NCI-H345 treated with DMSO at 0.1 percent for 48 hours (cell line): Measurements from ENCODE around the gene LRTM2.
"Not testable (repeated sequence)": the region's sequence is repeated elsewhere in the genome, so short reads cannot be mapped to it uniquely, and the experiment has no call there.

ENCODE experiments used
- DNase-seq: peaks from one replicate; lab custom pipeline; 2025; ENCODE audit not compliant: unreplicated experiment; lab: John Stamatoyannopoulos, UW

Gene LRTM2

DNA sequence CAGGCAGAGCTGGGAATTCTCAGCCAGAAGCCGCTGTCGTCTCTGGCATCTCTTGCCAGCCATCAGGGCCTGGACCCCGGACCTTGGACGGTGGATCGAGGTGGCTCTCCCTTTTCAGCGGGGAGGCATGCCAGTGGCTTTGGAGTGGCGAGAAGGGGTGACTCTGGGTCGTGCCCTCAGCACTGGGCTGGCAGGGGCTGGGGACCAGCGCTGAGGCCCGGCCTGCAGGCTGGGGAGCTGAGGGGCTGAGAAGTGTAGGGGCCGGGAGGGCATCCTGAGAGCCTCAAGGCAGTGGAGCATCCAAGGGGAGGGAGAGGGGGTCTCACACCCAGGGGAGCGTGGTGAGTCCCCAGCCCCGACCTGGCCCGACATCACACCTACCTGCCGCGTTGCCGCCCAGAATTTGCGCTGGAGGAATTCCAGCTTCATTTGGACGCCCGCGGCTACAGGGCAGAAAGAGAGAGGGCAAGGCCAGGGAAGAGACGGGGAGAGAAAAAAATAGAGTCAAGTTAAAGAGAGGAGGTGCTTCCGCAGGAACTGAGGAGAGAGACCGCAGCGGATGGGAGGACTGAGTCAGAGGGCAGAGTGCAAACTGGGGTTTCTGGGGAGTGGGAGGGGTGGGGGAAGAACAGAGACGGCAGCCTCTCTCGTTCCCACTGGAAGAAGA, 9.0 kb upstream of the LRTM2 start:
- DNase-seq, result no peak

DNA sequence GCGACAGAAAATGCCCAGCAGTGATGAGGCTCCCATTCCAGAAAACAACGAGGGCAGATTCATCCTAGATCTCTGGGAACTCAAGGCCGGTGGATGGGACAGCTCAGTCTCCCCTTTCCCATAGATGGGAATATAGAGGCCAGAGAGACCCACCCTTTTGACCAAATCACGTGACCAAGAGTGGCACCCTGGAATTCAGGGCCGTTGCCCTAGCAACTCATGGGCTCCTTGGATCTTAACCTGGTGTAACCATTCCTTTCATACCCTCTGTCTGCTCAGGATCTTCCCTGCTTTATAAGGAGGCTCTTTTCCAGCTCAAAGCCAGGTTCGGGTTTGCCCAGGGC, 8.4 kb upstream of the LRTM2 start:
- DNase-seq, result no peak

- no peak for DNase-seq
Observed at GRCh38 chr12:1812650-1813302, 7.6 kb upstream of the LRTM2 start.

- DNase-seq, result no peak
Observed at GRCh38 chr12:1814266-1814665, 6.1 kb upstream of the LRTM2 start.

- no peak for DNase-seq
Observed at GRCh38 chr12:1815108-1815507, 5.3 kb upstream of the LRTM2 start.

- DNase-seq, result no peak
Observed at GRCh38 chr12:1815814-1816729, 4.3 kb upstream of the LRTM2 start.

DNA sequence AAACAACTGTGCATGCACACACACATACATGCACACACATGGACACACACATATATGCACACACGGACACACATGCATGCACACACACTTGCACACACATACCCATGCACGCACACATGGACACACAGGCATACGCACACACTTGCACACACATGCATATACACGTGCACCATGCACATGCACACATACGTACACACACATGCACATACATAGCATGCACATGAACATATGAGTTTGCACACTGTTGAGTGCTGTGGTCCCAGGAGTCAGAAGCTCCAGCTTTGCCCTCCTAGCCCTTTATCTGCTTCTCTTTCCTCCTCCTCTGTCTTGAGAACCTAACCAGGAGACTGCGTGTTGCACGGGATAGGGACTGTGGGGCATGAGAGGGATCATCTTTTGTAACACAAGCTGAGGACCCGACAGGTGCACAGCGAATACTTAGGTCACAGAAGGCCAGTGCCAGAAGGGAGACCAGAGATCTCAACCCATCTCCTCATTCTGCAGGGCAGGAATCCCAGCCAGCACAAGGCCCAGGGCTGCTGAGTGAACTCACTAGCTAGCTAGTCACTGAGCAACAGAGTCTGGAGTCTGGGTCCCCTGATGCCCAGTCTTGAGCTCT, 3.5 kb upstream of the LRTM2 start:
- no peak for DNase-seq

- DNase-seq, result not testable (repeated sequence)
Observed at GRCh38 chr12:1817928-1818327, 2.4 kb upstream of the LRTM2 start.

DNA sequence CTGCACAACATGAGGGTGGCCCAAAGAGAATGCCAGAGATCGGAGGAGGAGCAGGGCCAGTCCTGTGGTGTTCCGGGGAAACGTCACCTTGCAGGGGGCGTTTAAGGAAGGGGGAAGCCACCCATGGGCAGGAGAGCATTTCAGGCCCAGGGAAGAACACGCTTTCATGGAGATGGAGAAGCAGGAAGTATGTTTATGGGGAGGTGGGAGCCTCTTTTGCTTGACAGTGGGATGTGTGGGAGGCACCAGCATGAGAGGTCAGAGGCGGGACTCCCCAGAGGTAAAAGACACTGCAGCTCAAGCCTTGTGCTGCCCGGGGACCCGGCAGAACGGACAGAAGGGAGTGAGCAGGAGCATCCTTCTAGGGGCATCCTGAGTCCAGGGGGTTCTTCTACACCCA, 1.3 kb upstream of the LRTM2 start:
- no peak for DNase-seq

GRCh38 chr12:1819571-1819970, 794 bp upstream of the LRTM2 start:
- no peak for DNase-seq

DNA sequence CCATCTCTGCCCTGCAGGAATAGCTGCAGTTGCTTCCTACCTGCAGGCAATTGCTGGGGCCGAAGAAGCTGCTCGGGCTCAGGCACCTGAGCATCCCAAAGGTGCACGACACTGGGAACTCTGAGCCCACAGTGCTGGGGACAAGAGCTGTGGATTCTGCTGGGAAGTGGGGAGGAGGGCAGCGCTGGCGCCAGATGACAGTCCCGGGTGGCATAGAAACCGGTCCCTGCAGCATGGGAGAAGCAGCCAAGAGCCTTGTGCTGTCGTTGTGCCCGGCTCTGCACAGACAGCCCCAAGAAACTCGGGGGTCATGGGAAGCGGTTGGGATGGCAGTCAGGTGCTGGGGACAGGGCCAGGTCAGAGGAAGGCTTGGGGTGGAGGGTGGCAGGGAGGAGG, 529 bp downstream of the LRTM2 start:
- DNase-seq, result no peak

DNA sequence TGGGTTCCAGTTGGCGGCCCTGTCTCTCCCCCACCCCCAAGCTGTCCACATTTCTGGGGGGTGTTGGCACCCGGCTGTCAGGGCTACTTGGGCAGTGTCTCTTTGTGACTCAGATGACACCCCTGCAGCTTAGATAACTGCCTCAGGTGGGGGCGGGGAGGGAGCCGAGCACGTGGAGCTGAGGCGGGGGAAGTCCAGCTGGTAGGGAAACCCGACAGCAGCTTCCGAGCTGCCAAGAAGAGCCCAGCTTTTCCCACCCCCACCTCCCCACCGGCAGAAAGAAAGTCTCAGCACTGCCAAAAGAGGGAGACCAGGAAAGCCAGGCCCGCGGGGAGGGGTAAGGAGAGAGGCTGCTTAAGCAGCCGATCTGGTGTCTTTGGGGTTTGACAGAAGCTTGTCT, 1.4 kb downstream of the LRTM2 start:
- no peak for DNase-seq

- no peak for DNase-seq
Observed at GRCh38 chr12:1822699-1823098, 2.3 kb downstream of the LRTM2 start.

DNA sequence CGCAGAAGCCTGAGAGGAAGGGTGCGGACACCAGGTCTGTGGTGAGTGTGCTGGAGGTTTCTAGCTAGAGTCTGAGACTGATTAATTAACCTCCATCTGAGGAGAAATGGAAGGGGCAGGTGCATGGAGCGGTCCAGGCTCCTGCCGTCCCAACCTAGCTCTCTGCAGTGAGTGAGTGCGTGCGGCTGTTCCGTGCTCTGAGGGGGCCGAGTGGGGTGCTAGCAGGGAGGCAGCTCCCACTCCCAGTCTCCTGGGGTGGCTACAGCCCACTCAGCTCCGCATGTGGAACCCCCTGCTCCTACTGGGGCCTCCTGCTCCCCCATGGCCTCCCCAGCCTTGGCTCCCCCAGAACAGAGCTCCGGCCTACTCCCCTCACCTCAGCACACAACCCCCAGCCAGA, 2.9 kb downstream of the LRTM2 start:
- DNase-seq, result no peak

- no peak for DNase-seq
Observed at GRCh38 chr12:1825382-1826102, 5.2 kb downstream of the LRTM2 start.

DNA sequence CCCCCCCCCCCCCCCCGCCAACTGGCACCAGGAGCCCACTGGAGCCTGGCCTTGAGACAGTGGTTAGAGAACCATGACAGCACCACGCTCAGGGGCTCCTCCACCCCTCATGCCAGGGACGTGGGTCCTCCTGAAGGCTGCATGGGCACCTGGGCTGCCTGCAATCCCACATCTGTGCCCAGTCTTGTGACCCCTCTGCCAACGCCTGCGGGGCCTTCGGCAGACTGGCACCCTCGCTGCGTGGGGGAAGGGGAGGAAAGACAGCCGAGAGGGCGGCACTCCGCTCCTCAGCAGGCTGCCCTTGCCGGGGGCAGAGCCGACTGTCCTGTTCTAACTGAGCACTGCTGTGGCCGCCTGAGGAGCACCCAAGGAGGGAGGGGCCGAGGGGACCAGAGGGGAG, 6.0 kb downstream of the LRTM2 start:
- DNase-seq, result no peak

DNA sequence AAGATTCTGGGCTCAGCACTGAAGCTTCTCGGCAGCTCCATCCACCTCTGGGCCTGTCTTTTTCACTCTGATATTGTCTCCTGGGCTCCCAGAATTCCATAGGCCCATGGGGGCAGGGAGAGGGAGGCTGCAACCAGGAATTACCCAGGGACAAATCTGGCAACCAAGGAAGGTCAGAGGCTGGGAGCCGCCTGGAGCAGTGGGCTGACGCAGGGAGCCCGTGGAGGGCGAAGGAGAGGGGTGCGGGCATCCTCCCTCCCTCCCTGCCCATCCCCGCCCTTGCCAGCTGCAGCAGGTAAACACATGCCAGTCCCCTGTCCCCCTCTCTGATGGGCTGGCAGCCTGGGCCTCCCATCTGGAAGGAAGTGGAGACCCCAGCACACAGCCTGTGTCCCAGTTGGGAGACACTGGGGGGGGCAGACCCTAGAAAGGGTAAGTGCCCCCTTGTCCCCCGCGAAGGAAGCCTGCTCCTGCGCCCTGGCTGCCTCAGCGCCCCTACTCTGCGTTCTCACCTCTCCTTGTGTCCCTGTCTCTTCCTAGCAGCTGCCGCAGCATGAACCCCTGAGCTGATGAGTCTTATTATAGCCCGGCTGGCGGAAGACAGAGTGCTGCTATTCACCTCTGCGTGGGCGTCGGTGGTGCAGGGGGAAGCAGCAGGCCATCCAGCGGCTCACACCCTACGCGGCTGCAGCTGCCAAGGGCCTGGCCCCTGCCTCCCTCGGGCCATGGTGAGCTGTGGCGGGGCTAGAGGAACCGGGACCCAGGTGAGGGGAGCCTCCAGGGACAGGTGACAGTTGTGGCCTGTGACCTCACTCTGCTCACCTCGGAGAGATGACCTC, 6.7 kb downstream of the LRTM2 start:
- DNase-seq, result no peak

DNA sequence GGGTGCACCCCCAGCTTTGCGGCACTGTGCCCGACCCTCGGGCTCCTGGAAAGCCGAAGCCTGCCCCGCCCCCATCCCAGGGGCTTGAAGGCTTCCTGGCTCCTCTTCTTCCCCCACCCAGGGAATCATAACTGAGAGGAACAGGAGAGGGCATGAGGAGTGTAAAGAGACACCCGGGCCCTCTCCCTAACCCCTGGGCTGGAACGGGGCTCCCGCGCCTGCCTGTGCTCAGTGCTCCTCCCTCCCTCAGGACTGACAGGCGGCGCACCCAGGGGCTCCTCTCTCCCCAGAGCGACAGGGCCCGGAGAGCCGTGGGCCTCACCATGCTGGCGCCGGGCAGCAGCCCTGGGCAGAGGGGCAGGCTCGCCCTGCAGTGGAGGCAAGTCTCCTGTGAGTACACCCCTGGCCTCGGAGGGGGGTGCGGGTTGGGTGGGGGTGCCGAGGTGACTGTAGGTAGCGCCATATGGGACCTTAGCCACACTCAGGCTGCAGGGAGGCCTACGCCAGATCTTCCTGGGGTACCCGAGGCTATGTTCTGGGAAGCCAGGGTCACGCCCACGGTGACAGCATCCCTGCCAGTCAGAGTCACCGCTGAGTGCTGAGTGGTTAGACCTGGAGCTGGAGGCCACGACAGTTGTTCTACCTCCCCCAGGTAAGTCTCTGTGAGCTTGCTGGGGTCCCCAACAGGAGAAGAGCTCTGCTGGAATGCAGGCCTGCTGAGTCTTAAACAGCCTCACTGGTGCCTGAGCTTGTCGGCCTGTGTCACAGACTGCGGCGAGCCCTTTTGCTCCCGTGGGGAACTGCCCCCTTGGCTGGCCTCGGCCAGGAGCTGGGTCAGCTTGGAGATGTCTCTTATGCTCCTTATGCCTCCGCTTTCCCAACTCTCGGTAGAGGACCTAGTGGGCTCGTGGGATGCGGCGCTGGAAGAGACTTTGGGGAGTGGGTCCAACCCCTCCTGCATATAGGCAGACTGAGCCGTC, 7.8 kb downstream of the LRTM2 start:
- no peak for DNase-seq

DNA sequence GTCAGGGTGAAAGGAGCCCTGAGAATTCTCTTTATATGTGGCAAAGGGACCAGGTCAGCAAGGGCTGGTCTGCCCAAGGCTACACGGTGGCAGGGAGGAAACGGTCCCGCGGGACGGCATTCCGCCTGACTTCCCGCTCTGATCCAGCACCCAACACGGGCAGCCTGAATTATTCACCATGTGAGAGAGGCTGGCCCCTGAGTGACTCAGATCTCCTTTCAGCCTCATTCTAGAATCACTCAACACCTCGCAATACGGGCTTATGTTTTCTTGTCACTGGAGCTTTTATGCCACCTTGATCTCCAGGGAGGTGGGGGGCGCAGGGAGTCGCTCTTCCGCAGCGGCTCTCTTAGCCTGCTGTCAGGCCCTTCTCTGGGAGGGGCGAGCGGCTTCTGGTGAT, 8.5 kb downstream of the LRTM2 start:
- DNase-seq, result no peak
